GM12874 (cell line): ENCODE results near the gene AUTS2.

Experiments used
- TF ChIP-seq, protein P1 (sequence below): IDR thresholded peaks from 2 replicates; pipeline ENCODE4 v1.5.1; 2011; ENCODE audit warnings: low read depth, mild to moderate bottlenecking, control low read depth, low read length, moderate library complexity; ENCODE audit not compliant: insufficient read depth

AUTS2 gene

GRCh38 chr7:70778585-70778984 lies 1180.3 kb downstream of the AUTS2 start:
- TF ChIP-seq, protein P1, sequence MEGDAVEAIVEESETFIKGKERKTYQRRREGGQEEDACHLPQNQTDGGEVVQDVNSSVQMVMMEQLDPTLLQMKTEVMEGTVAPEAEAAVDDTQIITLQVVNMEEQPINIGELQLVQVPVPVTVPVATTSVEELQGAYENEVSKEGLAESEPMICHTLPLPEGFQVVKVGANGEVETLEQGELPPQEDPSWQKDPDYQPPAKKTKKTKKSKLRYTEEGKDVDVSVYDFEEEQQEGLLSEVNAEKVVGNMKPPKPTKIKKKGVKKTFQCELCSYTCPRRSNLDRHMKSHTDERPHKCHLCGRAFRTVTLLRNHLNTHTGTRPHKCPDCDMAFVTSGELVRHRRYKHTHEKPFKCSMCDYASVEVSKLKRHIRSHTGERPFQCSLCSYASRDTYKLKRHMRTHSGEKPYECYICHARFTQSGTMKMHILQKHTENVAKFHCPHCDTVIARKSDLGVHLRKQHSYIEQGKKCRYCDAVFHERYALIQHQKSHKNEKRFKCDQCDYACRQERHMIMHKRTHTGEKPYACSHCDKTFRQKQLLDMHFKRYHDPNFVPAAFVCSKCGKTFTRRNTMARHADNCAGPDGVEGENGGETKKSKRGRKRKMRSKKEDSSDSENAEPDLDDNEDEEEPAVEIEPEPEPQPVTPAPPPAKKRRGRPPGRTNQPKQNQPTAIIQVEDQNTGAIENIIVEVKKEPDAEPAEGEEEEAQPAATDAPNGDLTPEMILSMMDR, result no peak

GRCh38 chr7:70779321-70779720 lies 1181.0 kb downstream of the AUTS2 start:
- TF ChIP-seq, protein P1, result no peak

- TF ChIP-seq, protein P1, result no peak
Observed at GRCh38 chr7:70781922-70782311, 1183.6 kb downstream of the AUTS2 start.

DNA sequence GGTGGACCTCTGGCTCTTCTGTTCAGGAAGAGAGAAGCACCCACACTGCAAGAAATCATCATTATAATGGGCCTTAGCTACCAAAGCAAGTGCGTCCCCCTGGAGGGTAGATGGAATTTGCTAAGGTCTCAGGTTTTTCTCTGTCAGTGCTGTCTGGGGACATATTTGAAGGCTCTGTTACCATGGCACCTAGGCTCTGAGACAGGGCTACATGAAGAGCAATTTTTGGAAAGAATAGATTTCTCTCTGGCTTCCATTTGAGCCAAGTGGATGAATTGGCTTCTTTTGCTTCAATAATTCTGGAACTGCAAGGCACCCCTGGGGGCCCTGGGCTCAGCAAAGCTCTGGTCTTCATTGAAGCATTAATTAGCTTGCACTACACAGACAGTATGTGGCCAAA lies 1184.5 kb downstream of the AUTS2 start:
- TF ChIP-seq, protein P1, result no peak

- TF ChIP-seq, protein P1, result no peak
Observed at GRCh38 chr7:70785427-70785826, 1187.2 kb downstream of the AUTS2 start.

DNA sequence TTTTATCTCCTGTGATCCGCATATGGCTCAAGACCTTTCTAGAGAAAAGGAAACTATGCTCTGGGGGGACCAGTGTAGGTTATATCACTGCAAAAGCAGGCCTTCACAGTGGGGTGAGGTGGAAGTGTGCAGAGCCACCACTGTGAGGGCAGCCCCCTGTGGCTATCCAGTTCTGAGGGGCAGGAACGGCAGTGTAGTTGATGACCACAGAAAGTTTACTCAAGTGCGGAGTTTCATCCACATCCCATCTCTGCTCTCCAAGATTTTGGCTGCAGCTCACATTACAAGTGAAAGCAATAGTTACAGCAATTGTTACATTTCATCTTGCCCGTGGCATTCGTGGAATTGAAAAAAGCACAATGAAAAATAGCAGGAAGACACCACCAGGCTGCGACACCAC lies 1187.8 kb downstream of the AUTS2 start:
- TF ChIP-seq, protein P1, result no peak

- TF ChIP-seq, protein P1, result no peak
Observed at GRCh38 chr7:70787286-70787685, 1189.0 kb downstream of the AUTS2 start.

DNA sequence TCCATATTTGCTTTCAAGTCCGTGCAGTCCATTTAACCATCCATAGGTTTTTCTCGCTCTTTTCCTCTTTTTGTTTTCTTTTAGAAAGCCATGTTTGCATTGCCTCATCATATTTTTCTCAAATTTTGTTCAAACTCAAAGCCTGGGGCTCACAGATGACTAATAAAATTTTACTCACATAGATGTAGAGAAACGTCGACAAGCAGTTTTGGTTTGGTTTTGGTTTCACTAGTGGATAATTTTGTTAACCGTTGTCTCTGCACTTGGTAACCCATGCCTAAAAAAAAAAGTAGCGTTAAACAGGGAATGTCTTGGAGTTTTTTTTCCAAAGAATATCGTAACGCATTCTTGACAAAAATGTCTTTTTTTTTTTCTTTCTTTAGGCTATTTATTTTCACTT lies 1189.5 kb downstream of the AUTS2 start:
- TF ChIP-seq, protein P1, result no peak
